GM19328 (cell line): ENCODE measurements around the gene TUBA8.
"Not testable (repeated sequence)": the region's sequence is repeated elsewhere in the genome, so short reads cannot be mapped to it uniquely, and the experiment has no call there.

Experiments used
- ATAC-seq: cut with Tn5 transposase; IDR thresholded peaks from one replicate; pipeline ENCODE4 v1.9.1; 2021; ENCODE audit warnings: mild to moderate bottlenecking, moderate library complexity; ENCODE audit not compliant: unreplicated experiment

TUBA8 gene

DNA sequence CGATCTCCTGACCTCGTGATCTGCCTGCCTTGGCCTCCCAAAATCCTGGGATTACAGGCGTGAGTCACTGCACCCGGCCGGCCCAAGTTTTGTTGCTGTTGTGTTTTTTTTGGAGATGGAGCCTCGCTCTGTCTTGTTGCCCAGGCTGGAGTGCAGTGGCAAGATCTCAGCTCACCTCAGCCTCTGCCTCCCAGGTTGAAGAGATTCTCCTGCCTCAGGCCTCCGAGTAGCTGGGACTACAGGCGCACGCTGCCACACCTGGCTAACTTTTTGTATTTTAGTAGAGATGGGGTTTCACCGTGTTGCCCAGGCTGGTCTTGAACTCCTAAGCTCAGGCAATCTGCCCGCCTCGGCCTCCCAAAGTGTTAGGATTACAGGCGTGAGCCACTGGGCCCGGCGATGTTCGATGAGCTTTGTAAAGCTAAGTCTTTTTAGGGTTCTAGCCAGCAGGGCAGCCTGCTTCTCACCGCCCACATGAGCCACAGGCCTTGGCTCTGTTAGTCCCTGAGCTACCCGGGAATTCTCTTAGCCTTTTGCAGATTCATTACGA, 12.9 kb downstream of the TUBA8 start:
- not testable (repeated sequence) for ATAC-seq

DNA sequence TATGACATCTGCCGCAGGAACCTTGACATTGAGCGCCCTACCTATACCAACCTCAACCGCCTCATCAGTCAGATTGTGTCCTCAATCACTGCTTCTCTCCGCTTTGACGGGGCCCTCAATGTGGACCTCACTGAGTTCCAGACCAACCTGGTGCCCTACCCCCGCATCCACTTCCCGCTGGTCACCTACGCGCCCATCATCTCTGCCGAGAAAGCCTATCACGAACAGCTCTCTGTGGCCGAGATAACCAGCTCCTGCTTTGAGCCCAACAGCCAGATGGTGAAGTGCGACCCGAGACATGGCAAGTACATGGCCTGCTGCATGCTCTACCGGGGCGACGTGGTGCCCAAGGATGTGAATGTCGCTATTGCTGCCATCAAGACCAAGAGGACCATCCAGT, 16.0 kb downstream of the TUBA8 start:
- no peak for ATAC-seq

DNA sequence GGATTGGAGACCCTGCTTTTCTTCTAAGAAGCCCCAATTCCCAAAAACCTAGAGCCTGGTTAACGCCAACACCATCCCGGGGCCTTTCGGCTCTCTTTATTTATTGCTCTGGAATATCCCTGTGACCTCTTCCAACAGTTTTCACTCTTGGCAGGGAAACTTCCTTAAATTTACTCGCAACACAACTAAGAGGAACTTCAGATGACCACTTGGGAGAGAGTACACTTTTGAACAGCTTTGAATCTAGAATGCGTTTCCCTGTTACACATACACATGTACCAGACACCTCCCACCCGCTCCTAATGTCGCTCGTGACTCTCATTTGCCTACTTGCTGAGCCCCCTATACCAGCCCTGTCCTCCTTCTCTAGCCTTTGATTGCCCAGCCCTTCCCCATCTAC, 19.4 kb downstream of the TUBA8 start:
- ATAC-seq = no peak

DNA sequence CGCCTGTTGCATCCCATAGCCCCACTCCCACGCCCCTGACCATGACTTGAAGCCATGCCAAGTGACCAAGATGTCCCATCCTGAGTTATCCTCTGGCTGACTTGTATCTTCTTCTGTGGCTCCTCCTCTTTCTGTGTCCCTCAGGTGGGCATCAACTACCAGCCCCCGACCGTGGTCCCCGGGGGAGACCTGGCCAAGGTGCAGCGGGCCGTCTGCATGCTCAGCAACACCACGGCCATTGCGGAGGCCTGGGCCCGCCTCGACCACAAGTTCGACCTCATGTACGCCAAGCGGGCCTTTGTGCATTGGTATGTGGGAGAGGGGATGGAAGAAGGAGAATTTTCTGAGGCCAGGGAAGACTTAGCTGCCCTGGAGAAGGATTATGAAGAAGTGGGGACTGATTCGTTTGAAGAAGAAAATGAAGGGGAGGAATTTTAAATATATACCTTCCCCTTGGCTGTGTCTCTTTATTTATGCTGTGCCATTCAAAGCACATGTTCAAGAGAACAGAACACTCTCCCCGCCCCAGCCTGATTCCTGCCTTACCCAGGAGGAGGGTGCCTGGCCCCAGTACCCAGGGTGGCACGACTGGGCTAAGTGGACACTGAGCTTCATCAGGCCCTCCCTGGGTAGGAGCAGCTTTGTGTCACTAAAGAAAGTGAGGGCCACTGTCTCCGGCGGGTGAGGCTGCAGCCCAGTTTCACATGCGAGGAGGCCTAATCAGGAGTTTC, 20.3 kb downstream of the TUBA8 start:
- no peak for ATAC-seq

DNA sequence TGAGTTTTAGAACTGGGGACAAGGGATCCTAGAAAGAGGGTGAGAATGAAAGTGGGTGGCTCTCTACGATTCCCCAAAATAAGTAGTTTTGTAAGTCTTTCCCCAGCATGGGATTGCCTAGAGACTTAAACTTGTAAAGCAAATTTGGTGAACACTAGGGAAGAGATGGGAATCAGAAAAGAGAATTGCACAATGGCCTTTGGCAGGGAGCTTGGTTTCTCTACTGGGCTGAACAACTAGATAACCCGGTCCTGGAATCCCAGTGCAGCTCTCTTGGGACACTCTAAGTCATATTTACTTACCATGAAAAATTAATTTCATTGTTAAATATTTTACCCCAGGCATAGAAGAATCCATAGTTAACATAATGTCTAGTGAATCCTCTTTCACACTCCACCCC, 22.8 kb downstream of the TUBA8 start:
- no peak for ATAC-seq

DNA sequence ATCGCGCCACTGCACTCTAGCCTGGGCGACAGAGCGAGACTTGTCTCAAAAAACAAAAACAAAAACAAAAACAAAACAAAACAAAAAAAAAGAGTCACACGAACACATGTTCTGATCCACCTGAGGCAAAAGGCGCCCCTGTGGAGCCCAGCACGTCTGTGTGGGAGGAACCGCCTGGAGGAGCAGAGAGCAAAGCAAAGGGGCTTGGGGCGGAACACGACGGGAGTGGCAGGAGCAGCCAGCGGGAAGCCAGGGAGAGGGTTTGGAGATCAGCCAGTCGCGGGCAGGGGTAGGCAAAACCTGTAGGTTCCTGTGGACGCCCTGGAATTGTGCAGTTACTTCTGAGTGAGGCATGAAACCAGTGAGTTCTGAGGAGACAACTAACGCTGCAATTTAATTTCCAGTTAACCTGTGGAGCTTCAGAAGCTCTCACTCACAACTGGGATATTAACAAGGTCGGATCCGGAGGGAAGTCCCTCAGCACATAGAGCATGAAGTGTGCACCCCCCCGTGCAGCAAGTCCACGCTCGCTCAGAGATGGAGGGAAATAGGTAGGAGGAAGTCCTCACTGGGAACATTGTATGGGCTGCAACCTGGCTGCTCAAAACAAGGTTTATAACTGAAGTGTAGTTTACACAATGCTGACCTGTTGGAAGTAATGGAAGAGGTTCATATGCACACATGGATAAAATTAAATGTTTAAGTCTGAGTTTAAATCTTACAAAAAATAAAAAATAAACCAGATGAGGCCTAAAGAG, 26.1 kb downstream of the TUBA8 start:
- no peak for ATAC-seq

DNA sequence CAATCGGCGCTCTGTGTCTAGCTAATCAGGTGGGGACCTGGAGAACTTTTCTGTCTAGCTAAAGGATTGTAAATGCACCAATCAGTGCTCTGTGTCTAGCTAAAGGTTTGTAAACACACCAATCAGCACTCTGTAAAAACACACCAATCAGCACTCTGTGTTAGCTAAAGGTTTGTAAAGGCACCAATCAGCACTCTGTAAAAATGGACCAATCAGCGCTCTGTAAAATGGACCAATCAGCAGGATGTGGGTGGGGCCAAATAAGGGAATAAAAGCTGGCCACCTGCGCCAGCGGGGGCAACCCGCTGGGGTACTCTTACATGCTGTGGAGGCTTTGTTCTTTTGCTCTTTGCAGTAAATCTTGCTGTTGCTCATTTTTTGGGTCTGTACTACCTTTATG, 30.4 kb downstream of the TUBA8 start:
- ATAC-seq = not testable (repeated sequence)

DNA sequence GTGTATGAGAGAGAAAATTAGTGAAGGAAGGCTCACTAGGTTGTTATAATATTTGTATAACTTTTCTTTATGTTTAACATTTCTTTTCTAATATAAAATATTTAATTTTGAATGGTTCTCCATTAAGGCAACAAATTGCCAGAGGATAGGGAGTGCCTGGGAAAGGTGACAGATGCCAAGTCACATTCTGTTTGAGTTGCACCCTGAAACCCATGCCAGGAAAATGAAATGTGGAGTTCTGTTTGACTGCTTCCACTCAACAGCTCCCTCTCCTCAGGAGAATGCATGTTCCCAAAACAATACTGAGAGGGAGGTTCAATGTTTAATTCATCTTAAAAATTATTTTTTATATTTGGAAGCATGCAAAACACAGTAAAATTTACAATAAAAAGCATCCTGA, 33.5 kb downstream of the TUBA8 start:
- ATAC-seq = no peak

DNA sequence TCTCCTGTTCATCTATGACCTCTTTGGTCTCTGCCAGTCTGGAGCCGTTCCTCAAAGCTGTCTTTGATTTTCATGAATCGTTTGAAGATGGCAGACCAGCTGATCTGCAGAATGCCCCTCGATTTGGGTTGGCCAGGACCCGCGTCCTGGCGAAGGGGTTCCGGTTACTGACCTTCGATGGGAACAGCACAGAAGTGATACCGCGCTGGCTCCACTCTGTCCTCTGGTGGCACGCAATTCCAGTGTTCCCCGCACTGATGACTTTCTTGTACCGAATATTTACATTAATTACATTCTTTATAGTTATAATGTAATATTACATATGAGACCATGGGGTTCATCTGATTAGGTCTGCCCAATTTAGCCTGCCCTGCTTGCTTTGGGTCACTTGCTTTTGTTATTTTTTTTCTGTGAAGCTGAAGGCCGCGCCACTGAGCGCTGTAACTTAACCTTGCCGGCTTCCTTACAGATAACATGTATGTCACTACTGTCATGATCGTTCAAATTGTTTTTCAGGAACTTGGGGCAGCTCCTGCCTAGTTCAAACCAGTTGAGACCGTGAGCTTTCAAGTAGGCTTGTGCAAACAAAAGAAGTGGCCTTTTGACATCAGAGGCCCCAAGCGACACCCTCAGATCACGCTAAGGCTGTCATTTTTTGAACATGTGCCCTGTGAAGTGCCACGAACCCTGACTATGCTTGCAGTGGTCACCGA, 35.2 kb downstream of the TUBA8 start:
- no peak for ATAC-seq

DNA sequence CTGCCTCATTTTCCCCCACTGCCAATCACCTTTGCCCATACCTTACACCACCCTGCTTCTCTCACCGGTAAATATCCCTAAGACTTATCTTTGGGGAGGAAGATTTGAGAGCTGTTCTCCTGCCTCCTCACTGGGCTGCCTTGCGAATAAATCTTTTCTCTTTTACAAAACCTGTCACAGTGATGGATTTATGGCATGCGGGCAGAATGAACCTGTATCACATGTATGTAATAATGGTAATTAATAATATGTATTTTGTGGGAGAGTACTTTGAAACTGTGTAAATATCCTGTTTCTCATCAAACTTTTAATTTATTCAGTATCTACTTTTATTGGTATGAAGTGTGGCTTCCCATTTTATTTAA, 35.8 kb downstream of the TUBA8 start:
- ATAC-seq = no peak

DNA sequence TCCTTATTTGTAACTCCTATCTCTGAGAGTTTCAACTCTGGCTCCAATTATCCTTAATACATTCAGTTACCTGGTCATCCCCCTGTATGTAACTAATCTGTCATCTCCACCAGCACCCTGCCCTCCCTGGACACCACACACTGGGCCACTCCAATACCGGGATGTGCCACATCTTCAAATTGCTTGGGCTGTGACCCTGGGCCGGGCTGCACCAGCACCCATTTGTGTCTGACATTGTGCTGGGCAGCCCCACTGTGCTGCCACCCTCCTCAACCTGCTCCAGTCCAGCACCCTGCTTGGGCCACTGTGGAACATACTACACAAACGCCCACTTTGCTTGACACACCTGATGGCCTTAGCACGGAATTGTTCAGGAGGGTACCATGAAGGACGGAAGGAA, 37.2 kb downstream of the TUBA8 start:
- no peak for ATAC-seq

DNA sequence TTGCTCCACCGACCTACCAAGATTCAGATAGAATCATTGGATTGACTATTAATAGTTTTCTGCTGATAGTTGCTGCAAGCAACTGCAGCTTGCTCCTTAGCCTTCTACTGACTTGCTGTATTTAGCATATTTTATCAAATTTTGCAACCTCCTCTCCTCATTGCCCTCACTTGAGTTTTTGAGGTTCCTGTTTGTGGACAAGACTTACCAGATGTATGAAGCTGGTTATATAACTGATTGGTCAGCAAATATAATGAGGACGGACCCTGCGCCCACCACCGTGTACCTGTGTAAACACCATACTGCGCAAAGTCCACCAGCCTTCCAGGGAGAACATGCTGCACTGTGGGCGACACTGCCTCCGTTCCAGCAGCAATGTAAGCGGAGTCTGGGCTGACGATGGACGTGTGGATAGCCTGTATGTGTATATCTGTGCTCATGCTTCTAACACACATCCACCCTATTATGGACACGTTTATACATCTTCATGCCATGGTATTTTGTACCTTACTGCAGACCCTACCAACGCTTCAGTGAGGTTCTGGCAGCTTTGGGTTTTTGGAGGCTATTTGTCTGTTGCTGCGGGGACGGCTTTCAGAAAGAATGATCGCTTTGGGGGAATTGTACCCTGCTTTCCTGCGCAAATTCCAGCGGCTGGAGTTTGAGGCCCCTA, 37.8 kb downstream of the TUBA8 start:
- ATAC-seq = no peak

DNA sequence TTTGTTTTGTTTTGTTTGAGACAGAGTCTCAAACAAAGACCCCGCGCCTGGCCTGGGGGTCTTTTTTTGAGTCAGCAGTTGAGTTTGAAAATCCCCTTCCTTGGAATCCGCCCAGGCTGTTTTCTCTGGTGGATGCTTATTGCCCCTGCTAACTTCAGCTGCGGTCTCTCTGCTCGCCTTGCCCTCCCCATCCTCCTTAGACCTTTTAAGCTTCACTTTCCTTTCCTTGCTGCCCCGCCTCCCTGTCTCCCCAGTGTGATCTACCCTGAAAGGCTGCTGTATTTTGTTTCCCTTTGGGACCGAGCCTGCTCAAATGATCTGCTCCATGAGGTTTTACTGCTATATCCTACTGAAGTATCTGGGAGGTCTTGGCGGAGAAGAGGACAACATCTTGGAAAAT, 41.9 kb downstream of the TUBA8 start:
- no peak for ATAC-seq

DNA sequence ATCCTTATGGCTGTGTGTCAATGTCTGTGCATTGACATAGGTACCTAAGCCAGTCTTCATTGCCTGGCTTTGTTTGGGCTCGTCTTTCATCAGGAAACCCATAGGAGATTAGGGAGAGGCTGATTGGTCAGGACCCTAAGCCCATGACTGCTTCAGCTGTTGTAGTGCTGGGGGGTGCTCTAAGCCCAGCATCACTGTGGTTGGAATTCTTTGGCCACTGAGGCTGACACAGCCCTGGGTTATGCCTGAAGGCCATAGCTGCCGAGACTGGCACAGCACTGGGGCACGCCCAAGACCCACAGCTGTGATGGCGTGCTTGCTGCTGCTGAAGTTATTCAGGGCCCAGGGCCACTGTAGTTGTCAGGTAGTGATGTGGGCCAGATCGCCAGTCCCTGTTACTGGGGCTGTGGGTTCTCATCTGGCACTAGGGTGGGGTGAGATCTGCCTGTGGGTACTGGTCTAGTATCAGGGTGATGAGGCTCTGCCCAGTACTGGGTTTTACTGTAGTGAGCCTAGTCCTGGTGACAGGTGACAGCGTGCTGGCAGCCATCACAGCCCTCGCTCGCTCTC, 44.3 kb downstream of the TUBA8 start:
- ATAC-seq = no peak

DNA sequence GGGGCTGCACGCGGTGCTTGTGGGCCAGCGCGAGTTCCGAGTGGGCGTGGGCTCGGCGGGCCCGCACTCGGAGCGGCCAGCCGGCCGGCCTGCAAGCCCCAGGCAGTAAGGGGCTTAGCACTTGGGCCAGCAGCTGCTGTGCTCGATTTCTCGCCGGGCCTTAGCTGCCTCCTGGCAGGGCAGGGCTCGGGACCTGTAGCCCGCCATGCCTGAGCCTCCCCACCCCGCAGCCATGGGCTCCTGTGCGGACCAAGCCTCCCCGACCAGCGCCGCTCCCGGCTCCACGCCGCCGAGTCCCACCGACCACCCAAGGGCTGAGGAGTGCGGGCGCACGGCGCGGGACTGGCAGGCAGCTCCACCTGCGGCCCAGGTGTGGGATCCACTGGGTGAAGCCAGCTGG, 44.9 kb downstream of the TUBA8 start:
- not testable (repeated sequence) for ATAC-seq

DNA sequence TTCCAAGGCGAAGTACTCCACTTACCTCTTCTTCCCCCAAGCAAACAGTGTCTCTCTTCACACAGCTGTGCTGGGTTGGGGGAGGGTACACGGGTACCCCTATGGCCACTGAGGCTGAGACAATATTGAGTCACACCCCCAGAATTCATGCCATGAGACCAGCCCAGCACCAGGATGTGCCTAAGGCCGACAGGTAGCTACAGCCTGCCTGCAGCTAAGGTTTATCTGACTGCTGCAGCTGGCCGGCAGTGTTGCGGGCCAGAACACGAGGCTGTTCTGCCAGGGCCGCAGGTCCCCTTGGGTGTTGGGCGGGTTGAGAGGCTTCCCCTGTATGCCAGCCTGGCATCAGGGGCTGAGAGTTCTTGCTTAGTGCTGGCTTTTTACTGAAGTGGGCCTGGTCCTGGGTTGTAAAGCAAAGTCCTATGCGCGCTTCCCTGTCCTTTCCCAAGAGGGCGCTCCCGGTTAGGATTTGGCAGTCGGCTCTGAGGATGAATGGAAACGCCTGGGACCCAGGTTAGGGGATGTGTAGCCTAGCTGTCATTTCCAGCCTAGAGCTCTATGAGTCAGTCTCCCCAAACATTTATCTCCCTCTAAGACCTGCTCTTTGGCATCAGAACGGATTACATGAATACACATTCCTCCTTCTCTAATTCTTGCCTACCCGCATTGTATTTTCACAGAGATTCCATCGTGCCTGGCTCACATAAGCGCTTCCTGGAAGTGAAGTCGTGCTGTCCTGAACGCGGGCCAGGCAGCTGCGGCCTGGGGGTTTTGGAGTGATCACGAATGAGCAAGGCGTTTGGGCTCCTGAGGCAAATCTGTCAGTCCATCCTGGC, 46.5 kb downstream of the TUBA8 start:
- ATAC-seq = no peak

DNA sequence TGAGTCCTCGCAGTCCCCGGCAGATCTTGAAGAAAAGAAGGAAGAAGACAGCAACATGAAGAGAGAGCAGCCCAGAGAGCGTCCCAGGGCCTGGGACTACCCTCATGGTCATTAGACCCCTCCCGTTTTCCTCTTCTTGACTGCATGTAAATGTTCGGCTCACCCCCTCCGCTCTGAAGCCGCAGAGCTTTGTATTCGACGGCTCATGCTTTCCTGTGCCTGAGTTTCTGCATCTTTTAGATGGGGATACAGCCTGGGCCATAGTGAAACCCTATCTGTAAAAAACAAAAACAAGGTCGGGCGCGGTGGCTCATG, 47.1 kb downstream of the TUBA8 start:
- no peak for ATAC-seq

DNA sequence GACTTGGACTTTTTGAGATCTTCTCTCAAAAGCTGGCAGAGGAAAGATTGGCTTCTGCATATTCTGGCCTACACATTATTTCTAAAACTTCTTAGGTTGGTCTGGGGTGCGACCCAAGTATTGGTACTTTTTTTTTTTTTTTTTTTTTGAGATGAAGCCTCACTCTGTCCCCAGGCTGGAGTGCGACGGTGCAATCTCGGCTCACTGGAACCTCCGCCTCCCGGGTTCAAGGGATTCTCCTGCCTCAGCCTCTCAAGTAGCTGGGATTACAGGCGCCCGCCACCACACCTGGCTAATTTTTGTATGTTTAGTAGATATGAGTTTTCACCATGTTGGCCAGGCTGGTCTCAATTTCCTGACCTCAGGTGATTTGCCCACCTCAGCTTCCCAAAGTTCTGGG, 50.0 kb downstream of the TUBA8 start:
- not testable (repeated sequence) for ATAC-seq

DNA sequence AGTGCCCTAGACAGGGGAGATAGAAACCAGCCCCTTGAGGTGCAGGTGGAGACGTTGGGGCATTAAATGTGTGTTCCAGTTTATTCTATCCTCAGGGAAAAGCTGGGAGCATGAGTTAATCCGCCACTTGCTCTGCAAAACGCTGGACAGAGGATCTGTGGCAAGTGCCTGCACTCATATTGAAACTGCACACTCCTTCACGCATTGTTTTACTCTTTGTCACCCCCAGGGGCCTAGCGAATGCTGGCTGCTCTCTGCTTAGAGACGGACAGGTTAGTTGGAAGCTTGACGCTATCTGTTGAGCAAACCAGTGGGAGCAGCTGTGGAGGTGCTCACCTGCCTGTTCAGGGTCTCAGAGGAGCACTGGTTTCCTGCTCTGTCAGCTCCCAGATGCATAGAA, 53.2 kb downstream of the TUBA8 start:
- ATAC-seq = not testable (repeated sequence)

DNA sequence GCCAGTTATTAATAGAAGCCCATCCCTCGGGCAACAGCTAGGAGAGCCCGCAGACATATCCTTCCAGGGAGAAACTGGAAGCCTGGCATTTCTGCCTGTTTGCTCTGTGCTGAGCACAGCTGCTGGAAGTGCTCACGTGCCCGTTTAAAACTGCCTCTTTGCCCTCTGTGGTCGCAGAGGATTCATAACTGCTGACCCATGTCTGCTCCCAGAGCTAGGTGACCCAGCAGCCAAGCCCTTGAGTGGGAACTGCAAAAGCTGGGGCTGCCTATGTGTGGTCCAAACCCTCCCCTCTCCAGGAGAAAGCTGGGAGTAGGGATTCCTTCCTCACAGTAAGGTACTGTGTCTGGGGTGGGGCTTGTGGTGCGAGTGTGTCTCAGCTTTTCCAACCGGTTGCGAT, 54.0 kb downstream of the TUBA8 start:
- ATAC-seq = not testable (repeated sequence)
